Stimulated activated CD8-positive, alpha-beta memory T cell treated with anti-CD3 and anti-CD28 coated beads, Interleukin-7, amount 100 ng/mL, for 48 hours (primary cell): ENCODE results near the gene ANKRD39.

Experiments
- DNase-seq, 2 donors: peaks; one replicate each; pipeline ENCODE4 v3.0.0-alpha.2; 2020; ENCODE audit warnings: low read depth in 1 of 2; ENCODE audit errors: extremely low read depth in 1 of 2

ANKRD39 gene

DNA sequence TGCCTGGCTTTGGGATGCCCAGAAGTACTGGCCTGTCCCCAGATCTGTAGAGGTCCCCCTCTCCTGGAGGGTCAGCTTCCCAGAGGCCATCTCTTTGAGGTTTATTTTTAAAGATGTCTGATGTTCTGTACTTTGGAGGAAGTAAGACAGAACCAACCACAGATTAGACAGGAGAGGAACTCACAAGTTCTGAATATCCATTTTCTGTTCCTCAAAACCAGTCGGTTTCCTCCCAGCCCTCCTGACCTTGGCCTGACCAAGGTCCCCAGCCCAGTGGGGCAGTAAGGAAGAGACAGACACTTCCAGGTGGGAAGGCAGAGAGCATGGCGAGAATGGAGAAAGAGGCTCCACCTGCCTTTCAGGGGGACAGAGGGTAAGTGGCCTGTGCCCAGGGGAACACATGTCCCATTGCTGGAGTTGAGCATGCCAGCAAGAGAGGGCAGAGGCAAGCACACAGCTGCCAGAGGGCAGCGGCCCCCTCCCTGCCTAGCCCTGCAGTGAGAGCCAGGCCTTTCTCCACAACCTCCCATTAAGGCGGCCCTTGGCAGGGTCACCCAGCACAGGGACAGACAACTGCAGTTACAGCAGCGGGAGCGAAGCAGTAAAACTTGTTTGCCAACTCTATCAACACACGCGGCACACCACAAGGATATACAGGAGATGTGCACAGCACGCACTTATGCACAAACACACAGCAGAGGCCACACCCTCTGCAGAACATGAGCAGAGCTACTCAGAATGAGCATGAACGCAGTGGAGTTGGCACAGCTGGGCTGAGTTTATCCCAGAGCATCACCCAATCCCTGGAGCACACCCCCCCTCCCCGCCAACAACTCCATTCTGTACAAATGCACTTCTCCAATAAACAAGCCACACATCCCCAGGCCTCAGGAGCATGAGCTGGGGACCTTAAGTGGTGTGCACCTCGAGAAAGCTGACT, 30.5 kb upstream of the ANKRD39 start:
- no peak for DNase-seq

DNA sequence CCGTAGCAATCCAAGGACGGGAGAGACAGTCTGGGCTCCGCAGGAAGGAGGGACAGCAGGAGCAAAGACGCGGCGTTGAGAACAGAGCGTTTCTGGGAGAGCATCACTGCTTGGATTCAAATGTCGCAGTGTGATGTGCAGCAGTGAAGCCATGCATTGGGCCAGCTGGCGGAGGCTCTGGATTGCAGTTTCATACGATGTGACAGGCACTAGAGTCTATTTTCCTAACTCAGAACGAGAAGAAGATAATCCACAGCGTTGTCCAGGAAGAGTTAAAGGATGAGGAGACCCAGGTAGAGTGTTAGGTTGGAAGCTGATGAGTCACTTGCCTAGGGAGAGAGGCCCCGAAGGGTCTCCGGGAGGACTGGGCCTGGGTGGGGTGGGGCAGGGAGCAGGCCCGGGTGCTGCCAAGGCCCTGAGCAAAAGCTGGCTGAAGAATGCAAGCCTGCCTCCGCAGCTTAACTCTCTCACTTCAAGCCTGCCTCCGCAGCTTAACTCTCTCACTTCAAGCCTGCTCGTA, 29.7 kb upstream of the ANKRD39 start:
- DNase-seq, result no peak

DNA sequence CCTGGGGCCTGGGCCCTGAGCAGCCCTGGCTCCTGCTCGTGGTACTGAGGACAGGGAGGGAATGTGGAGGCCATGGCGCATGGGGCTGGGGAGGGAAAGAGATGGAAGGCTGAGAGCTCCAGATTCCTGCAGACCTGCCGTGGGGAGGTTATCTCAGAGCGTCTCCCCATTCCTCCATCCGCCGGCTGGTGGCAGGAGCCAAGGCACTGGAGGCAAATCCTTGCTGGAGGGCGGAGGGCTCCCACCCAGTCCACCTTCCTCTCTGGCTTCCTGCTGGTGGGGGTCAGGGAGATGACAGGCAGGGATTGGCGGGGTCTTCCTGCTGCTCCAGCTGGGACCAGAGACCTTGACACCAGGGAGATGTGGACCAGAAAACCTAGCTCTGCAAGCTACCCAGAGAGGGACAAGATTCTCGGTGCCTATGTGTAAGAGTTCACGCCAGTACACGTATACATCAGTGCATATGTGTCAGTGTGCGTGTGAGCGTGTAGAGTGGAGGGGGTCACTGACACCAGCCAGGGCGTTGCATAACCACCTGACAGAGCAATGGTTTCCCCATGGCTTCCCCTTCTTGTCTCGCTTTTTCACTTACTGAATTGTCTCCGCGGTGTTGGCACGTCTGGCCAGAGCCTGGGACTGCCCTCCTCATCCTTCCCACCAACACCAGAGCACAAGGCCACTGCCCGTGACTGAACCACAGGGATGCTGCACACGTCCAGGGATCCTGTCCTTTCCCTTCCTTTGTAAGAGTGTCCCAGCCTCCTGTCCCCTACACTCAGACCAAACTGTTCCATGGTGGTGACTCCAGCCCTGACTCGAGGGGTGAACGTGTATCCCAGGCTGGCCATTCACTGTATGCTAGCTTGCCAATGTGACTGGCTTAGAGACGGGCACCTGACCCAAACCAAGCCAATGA, 27.9 kb upstream of the ANKRD39 start:
- no peak for DNase-seq

DNA sequence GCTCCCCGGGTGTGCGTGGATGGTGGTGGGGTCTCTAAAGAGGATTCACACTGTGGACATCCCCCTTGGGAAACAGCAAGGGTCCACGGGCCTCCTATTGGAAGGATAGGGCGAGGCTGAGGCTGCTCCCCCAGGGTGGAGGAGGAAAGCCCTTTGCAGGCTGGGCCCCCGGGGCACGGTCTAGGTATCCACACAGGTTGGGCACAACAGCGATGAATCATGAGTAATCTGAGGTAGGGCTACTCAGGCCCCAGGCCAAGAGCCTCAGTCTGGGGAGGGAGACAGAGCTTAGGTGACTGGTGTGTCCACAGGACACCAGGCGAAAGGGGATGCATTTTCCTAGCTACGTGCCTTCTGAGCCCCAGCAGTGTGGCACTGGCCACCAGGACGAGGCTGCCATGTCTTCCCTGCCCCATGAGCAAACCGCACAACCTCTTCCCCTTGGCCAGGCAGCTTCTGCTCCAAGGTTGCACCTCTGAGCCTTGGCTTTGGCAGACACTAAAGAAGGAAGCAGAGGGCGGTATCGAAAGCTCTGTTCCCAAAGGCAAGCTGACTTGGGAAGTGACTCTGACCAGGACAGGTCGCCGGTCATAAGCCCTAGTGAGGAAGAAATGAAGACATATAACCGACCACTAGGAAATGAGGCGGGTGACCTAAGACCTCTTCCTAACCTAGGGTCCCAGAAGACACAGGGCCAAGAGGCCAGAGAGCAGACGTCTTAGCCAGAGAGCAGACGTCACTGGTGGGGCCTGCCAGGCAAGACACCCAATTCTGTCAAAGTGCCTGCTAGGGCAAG, 26.7 kb upstream of the ANKRD39 start:
- DNase-seq, result no peak

DNA sequence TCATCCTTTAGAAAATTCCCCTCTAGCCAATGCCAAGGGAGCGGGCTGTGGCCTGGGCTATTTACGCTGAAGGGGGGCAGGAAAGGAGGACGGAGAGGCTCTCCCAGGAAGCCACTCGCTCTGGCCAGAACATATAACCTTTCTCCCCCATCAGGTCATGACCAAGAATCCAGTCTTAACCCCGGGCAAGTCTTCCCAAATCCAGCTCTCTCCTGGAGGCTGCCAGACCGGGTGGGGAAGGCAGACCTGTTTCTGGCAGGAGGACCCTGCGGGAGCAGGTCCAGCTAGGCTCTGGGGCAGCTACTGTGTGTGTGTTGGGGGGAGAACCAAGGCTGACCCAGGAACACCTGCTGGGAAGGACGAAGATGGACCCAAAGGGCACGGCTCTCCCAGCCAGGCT, 25.5 kb upstream of the ANKRD39 start:
- no peak for DNase-seq

DNA sequence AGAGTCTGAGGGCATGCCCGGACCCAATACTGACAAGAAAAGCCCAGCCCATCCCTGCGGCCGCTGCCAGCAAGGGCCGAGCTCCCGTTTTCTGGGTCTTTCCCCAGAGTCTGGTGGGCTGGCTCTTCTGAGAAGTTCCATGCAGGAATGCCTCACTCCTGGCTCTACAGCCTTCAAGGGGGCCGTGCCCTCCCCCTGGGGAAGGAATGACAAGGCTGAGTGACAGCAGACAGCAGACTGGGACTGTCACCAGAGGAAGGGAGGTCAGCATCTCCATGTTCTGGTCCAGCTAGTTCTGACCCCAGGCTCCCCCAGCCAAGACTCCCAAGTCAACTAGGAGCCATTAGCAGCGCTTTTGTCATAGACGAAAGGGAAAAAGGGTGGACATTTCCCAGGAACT, 25.1 kb upstream of the ANKRD39 start:
- no peak for DNase-seq

DNA sequence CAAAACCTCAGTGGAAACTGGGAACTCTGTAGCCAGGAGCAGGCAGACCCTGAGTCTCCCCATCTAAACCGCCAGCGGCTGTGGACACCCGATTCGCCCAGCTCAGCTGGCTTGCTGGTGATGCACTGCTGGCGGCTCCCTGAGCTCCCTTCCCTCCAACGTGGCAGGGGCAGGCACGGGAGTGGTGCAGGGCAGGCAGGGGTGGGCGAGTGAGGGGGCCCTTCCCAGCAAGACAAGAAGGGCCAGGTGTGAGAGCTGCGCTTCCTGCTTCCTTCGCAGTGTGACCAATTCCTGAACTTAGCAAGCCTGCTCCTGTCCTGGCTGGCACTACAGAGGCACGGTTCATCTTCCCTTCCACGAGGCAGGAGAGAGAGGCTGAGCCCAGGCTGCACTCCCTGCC, 24.4 kb upstream of the ANKRD39 start:
- no peak for DNase-seq

DNA sequence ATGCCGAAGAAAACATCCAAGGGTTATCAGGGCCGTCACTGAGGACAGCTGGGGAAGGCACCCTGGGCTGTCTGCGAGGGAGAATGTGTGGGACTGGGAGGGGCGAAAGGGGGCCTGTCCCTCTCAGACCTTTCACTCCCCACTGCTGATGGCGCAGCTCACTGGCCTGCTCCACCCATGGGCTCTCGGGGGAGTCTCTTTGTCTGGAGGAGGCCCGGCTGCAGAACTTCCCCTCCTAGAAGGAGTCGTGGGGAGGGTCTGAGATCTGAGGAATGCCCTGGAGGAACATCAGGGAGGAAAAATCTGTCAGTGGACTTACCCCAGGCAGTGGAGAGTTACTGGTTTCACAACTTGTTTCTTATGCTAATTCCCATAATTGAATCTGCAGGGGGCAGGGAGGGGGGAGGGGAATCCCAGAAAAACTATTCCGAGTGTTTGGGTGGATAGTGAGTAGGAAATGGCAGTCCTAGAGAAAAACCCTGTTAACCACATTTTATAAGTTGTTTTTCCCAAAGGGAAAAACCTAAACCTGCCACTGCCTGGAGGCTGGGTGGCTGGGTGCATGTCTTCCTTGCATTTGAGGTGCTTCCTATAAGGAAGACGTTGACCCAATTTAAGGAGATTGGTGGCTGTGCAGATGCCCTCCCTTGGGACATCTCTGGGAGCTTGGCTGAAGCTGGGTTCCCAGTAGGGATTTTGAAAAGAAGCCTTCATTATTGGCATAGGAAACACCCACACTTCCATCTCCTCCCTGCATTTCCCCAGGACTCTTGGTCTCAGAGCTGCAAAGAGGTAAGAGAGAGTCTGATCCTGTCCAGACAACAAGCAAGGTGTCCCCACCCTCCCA, 23.8 kb upstream of the ANKRD39 start:
- DNase-seq, result no peak

DNA sequence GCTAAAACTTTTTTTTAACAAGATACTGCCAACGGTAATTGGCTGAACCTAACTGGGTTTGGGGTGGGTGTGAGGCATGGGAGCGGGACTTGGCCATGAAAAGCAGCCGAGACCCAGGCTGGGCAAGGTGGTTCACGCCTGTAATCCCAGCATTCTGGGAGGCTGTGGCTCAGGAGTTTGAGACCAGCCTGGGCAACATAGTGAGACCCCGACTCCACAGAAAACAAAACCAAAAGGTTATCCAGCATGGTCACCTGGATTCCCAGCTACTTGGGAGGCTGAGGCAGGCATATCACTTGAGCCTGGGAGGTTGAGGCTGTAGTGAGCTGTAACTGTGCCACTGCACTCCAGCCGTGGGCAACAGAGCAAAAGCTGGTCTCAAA, 23.1 kb upstream of the ANKRD39 start:
- no peak for DNase-seq

DNA sequence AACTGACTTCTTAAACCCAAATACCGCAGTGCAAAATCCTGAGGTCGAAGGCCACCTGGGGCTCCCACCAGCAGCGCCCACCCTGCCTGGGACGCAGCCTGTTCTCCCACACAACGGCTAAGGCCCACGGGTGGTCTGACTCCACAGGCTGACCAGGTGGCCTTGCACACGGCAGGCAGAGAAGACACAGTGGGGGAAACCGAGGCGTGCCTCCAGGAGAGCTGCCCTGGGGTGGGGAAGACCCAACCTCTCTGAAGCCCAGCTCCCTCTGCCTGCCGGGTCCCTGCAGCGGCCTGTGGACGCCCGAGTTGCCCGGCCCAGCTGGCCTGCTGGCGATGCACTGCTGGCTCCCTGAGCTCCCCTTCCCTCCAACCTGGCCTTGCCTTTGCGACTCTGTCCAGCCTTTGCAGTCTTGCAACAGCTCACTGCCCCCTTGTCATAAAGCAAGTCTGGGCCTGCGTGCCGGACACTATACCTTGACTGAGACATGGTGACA, 21.8 kb upstream of the ANKRD39 start:
- DNase-seq, result no peak

DNA sequence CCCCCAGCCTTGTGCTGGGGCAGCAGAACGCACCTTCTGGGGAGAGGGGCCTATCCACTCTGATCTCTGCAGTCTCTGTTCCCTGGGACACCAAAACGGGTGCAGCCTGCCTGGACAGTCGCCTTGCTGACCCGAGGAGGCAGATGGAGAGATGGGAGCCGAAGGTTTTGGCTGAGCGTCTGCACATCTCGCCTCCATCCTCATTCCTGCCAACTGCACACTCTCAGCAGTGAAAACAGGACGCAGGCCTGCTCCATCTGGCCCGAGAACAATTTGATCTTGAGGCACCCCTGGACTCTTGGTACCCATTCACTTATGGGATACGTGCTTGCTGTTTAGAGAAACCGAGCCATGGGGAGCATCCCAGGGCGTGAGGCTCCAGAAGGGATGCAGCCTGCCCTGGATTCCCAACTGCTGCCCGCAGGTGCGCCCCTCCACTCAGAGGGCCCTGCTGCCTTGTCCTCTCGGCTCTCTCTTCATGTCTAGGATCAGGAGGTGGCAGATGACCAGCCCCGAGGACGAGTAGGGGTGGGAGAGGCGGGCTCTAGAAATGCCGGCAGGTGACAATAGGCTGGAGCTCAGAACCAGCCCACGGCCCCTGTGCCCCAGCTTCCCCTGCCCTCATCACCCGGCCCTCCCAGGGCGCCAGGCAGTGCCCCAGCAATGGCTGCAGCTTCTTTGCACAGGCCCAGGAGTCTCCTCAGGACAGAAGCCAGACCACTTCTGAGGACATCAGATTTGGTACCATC, 21.2 kb upstream of the ANKRD39 start:
- no peak for DNase-seq

DNA sequence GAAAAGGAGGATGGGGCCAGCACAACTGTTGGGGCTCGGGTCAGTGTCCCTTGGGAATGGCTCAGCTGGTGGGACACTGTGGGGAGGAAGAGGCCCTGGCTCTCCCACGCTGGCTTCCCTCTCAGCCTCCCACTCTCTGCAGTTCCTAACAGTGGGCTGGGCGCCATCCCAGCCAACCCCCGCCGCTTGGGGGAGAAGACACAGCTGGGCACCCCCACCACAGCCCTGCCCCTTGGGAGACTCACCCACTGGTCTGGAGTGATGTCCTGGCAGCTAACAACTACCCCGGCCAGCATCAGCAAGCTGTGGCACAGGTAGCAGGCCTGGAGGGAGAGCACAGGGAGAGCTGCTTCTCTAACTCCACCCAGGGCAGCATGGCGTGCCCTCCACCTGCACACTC, 20.4 kb upstream of the ANKRD39 start:
- DNase-seq, result no peak

DNA sequence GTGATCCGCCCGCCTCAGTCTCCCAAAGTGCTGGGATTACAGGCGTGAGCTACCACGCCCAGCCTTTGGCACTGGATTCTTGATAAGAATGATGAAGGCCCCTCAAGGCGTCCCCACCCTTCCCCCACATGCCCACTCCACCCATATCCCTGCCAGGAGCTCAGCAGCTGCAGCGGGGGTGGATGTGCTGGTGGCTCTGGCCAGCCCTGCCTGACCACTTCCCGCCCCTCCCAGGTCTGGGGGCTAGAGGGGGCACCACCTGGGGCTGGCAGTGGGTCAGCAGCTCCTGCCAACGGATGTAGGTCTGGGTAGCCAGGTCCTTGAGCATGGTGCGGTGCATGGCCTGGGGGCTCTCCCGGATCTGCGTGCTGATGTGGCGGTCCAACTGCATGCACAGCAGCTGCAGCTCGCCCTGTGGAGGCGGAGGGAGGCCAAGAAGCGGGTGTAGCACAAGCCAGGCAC, 19.8 kb upstream of the ANKRD39 start:
- DNase-seq, result no peak

DNA sequence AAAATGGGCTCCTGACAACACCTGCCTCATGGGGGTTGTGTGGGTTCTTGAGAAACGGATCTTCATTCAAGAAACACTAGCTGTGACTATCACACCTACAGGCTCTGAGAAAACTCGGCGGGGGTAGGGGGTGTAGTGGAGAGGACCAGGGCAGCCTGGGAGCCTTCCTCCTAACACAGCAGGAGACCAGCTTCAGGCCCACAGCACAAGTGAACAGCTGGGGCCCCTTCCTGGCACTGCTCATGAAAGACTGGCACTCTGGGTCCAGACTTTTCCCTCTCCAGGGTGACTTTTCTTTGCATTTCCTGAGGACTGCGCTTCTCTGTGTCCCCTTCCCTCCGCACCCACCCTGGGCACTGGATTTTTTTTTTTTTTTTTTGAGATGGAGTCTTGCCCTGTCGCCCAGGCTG, 19.2 kb upstream of the ANKRD39 start:
- no peak for DNase-seq

DNA sequence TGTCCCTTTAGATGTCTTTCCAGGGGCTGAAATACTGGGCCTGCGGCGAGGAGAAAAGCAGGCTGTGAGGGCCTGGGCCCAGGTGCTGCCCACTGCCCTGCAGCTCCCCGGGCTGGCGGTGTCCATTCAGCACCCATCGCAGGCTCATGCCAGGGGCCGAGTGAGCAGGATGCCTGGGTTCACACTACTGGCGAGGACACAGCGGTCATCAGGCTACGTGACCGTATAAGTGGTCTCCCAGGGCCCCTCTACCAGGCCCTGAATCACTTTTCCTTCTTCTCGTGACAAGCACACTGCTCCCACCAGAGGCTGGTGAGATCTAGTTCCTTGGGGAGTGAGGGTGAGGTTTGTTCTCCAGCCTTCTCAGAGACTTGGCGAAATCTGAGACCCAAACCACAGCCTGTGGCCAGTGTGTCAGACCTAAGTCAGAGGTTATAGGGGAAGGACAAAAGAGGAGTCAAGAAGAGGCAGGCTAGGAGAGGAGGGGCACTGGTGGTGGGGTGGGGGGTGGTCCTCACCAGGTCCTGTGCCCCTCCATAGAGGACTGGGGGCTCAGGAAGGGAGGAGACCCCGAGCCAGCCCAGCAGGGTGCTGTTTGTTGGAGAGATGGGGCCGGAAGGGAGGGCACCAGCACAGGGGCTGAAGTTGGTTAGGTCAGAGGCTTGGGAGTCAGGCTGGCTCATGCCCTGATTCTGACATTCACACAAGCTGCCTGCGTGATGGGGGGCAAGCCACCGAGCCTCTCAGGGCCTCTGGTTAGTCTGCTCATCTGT, 18.6 kb upstream of the ANKRD39 start:
- no peak for DNase-seq

DNA sequence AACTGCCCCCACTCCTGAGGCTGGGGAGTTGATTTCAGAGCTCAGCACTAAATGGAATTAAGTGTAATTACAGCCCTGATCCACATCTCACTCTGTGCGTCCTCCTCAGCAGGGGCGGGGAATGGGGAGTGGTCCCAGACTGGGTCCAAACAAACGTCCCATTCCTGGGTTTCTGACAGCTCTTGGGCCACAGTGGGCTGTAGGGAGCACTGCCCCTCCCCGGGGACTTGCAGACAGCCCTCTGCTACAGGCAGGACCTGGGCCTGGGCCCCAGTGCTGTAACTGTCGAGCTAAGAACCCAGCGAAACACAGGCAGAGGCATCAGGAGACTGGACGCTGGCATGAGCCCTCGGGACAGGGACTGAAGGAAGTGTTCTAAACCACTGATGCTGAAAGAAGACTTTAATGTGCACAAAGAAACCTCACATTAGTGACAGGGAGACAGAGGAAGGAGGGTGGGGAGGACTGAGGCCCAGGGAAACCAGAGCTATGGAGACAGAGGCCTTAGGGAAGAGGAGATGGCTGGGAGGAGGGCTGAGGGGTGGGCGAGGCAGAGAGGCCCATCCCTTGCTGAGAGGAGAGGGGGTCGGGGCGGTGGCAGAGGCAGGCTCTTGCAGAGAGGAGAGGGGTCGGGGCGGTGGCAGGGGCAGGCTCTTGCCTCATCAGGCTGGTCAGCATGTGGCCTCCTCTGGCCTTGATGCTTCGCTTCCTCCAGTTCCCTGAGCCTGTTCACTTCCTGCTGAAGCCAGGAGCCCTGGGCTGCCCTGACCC, 17.9 kb upstream of the ANKRD39 start:
- no peak for DNase-seq

DNA sequence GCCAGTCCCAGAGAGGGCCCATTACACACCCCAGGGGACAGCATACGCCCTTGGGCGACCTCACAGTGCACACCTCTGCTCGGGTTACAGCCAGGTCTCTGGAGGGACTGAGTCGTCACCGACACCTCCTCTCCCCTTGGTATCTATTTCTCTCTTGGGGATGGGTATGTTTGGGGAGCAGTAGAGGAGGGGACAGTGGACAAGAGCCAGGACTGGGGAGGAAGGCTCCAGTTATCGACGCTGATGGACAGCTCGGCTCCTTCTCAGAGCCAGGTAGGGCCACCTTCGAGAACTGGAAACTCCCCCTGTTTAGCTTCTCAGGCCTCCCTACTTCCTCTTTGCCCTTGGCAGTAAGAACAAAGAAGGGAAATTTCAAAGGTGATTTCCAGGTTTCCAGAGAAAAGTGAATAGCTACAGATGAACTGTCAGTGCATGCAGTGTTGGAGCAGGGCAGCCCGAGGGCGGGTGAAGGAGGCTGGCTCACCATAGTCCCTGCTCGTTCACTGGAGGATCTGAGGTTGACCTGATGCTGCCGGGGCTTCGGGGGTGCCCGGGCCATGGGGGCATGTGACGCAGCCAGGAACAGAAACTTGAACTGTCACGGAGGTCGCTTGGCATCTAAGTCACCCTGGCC, 16.5 kb upstream of the ANKRD39 start:
- DNase-seq, result no peak
